Stimulated activated naive B cell treated with anti-CD40 and anti-IgM and Interleukin-4, amounts not matched to agents 10 μg/mL and 1 μg/mL and 100 μg/mL, for 72 hours (primary cell): ENCODE results near the gene KHDC1L.
"Not testable (repeated sequence)": the region's sequence is repeated elsewhere in the genome, so short reads cannot be mapped to it uniquely, and the experiment has no call there.

Experiments
- ATAC-seq, 2 donors: fragments of 150-1000 bp; cut with Tn5 transposase; replicated peaks; 2 replicates each; pipeline ENCODE4 v1.10.0; 2021; ENCODE audit warnings: moderate library complexity in 1 of 2
- DNase-seq: peaks from one replicate; pipeline ENCODE4 v3.0.0; 2021
- H3K27ac Mint-ChIP-seq: one replicate; pipeline ENCODE4 v1.8.0; 2022; ENCODE audit warnings: mild to moderate bottlenecking, mixed read lengths
- H3K27me3 Mint-ChIP-seq, 2 donors: one replicate each; pipeline ENCODE4 v1.8.0; 2022; ENCODE audit warnings: mixed read lengths in 2 of 2
- H3K36me3 Mint-ChIP-seq, 2 donors: one replicate each; pipeline ENCODE4 v1.8.0; 2022; ENCODE audit warnings: mixed read lengths in 2 of 2, mild to moderate bottlenecking in 1 of 2
- H3K4me1 Mint-ChIP-seq, 2 donors: one replicate each; pipeline ENCODE4 v1.8.0; 2022; ENCODE audit warnings: mixed read lengths in 2 of 2, mild to moderate bottlenecking in 1 of 2
- H3K4me3 Mint-ChIP-seq, 2 donors: one replicate each; pipeline ENCODE4 v1.8.0; 2022; ENCODE audit warnings: mild to moderate bottlenecking in 2 of 2, mixed read lengths in 2 of 2, moderate library complexity in 1 of 2
- H3K9me3 Mint-ChIP-seq, 2 donors: one replicate each; pipeline ENCODE4 v1.8.0; 2022; ENCODE audit warnings: mixed read lengths in 2 of 2, mild to moderate bottlenecking in 1 of 2

Gene KHDC1L

GRCh38 chr6:73225396-73225795 is at the start of gene KHDC1L:
Gene KHDC1L, minus strand, starts transcription at chr6:73225496. Its CDS starts 88 bp downstream, at chr6:73225408.
- Mint-ChIP-seq H3K4me1 (peaks cover 5 to 8% of the 10 kb centered on the region in 2 donors), H3K9me3 (peaks cover 3 to 5% of the 10 kb centered on the region in 2 donors), H3K27ac (no peak within 1 kb of the TSS), H3K27me3 (no peaks in the 10 kb centered on the region), H3K36me3 (peaks cover 3 to 5% of the 10 kb centered on the region in 2 donors), H3K4me3 (no peak within 1 kb of the TSS)
- ATAC-seq = no peak
- DNase-seq = no peak

GRCh38 chr6:73269296-73269695 is 44.0 kb upstream of the KHDC1L start:
- not testable (repeated sequence) for H3K27me3 Mint-ChIP-seq, DNase-seq, ATAC-seq, H3K4me3 Mint-ChIP-seq, H3K27ac Mint-ChIP-seq, H3K9me3 Mint-ChIP-seq
- peaks cover 19 to 27% of the 10 kb centered on the region in 2 donors for H3K36me3 Mint-ChIP-seq
- H3K4me1 Mint-ChIP-seq = peaks cover 11 to 17% of the 10 kb centered on the region in 2 donors

DNA sequence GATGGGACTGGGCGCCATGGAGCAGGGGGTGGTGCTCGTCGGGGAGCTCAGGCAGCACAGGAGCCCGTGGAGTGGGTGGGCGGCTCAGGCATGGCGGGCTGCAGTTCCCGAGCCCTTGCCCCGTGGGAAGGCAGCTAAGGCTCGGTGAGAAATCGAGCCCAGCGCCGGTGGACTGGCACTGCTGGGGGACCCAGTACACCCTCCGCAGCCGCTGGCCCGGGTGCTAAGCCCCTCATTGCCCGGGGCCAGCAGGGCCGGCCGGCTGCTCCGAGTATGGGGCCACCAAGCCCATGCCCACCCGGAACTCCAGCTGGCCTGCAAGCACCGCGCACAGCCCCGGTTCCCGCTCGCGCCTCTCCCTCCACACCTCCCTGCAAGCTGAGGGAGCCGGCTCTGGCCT is 43.6 kb upstream of the KHDC1L start:
- H3K9me3 Mint-ChIP-seq, ATAC-seq, H3K27me3 Mint-ChIP-seq, H3K4me3 Mint-ChIP-seq, DNase-seq, H3K27ac Mint-ChIP-seq: not testable (repeated sequence)
- H3K36me3 Mint-ChIP-seq = peaks cover 18 to 25% of the 10 kb centered on the region in 2 donors
- peaks cover 14 to 21% of the 10 kb centered on the region in 2 donors for H3K4me1 Mint-ChIP-seq

GRCh38 chr6:73264446-73264845 is 39.1 kb upstream of the KHDC1L start:
- ATAC-seq (no peak), DNase-seq (no peak)
- no peak overlapping the region for H3K27ac Mint-ChIP-seq

GRCh38 chr6:73263570-73263909 is 38.2 kb upstream of the KHDC1L start:
- ATAC-seq (peak; percentile 10 to 15), DNase-seq (no peak)
- H3K4me1 Mint-ChIP-seq = peaks cover 21 to 39% of the 10 kb centered on the region in 2 donors
- H3K9me3 Mint-ChIP-seq = no peaks in the 10 kb centered on the region
- peaks cover 13 to 20% of the 10 kb centered on the region in 2 donors for H3K36me3 Mint-ChIP-seq
- H3K27me3 Mint-ChIP-seq = no peaks in the 10 kb centered on the region
- H3K27ac Mint-ChIP-seq = peak overlapping the region; percentile 62
- H3K4me3 Mint-ChIP-seq = peak overlapping the region; percentile 90

More at GRCh38 chr6:73264446-73264845, 39.1 kb upstream of the KHDC1L start:
- H3K36me3 Mint-ChIP-seq = peaks cover 16 to 23% of the 10 kb centered on the region in 2 donors
- H3K4me1 Mint-ChIP-seq = peaks cover 21 to 39% of the 10 kb centered on the region in 2 donors
- H3K9me3 Mint-ChIP-seq = no peaks in the 10 kb centered on the region
- peak overlapping the region in 1 of 2 donors; percentile 90 for H3K4me3 Mint-ChIP-seq
- no peaks in the 10 kb centered on the region for H3K27me3 Mint-ChIP-seq

- Mint-ChIP-seq H3K27me3 (no peaks in the 10 kb centered on the region), H3K9me3 (no peaks in the 10 kb centered on the region), H3K27ac (peak within 1 kb of the TSS; percentile 91), H3K4me1 (peaks cover 21 to 39% of the 10 kb centered on the region in 2 donors), H3K4me3 (peak within 1 kb of the TSS; percentile 90), H3K36me3 (peaks cover 11 to 20% of the 10 kb centered on the region in 2 donors)
- ATAC-seq (peak; percentile 93), DNase-seq (peak; percentile 55)
Measured at GRCh38 chr6:73262671-73263569, 37.6 kb upstream of the KHDC1L start, which contains the start of gene KHDC1. Gene KHDC1, minus strand, starts transcription at chr6:73263196. Its CDS starts 20,679 bp downstream, at chr6:73242517.

GRCh38 chr6:73258721-73259120 is 33.4 kb upstream of the KHDC1L start:
- Mint-ChIP-seq H3K9me3 (no peaks in the 10 kb centered on the region), H3K4me1 (peaks cover 6 to 16% of the 10 kb centered on the region in 2 donors), H3K27me3 (no peaks in the 10 kb centered on the region), H3K4me3 (no peak overlapping the region), H3K27ac (no peak overlapping the region), H3K36me3 (no peaks in the 10 kb centered on the region)
- ATAC-seq (no peak), DNase-seq (no peak)

DNA sequence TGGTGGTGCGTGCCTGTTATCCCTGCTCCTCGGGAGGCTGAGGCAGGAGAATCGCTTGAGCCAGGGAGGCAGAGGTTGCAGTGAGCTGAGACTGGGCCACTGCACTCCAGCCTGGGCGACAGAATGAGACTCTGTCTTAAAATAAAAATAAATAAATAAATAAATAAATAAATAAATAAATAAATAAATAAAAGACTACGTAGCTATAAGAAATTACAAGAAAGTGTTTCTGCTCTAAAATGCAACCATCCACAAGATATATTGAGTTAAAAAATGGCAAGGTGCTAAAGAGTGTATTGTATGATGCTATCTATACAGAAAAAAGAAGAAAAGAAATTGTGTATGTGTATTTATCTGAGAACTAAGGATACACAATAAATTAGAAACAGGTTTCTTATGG is 29.0 kb upstream of the KHDC1L start:
- not testable (repeated sequence) for H3K9me3 Mint-ChIP-seq, H3K4me1 Mint-ChIP-seq, H3K27ac Mint-ChIP-seq, ATAC-seq, H3K4me3 Mint-ChIP-seq, H3K36me3 Mint-ChIP-seq, DNase-seq, H3K27me3 Mint-ChIP-seq

DNA sequence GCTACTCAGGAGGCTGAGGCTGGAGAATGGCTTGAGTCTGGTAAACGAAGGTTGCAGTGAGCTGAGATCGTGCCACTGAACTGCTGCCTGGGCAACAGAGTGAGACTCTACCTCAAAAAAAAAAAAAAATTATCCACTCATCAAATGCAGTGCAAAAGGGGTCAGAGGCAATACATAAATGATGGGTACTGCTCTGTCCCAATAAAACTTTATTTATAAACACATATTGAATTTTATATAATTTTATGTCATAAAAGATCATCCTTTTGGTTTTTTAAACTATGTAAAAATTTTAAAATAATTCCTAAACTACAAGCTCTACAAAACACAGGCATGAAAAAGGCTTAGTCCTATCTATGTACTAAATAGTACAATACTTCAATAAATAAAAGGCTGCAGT is 27.4 kb upstream of the KHDC1L start:
- no peaks in the 10 kb centered on the region for H3K9me3 Mint-ChIP-seq
- DNase-seq = no peak
- no peak for ATAC-seq
- H3K36me3 Mint-ChIP-seq = no peaks in the 10 kb centered on the region
- no peaks in the 10 kb centered on the region for H3K27me3 Mint-ChIP-seq
- H3K4me3 Mint-ChIP-seq = no peak overlapping the region
- no peak overlapping the region for H3K27ac Mint-ChIP-seq
- no peaks in the 10 kb centered on the region for H3K4me1 Mint-ChIP-seq

DNA sequence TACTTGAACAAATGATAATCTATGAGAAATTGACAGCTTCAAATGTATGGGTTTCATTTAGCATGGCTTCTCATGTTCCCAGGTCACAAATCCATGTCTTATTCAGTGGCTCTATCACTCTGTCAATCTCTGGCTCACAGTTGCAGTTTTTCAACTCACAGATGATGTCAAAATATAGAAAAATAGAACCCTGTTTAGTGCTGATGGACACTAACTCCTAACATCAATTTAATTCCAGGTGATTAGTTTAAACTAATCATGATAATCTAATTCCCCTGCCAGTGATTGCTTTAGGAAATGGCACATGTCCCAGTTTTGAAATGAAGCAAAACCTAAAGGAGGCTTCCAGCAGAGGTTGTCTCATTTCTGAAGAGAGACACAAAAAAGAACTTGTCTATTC is 24.7 kb upstream of the KHDC1L start:
- Mint-ChIP-seq H3K36me3 (no peaks in the 10 kb centered on the region), H3K4me3 (no peak overlapping the region), H3K27me3 (no peaks in the 10 kb centered on the region), H3K9me3 (no peaks in the 10 kb centered on the region), H3K27ac (no peak overlapping the region), H3K4me1 (no peaks in the 10 kb centered on the region)
- no peak for DNase-seq
- no peak for ATAC-seq

GRCh38 chr6:73248192-73248903 is 23.1 kb upstream of the KHDC1L start:
- no peaks in the 10 kb centered on the region for H3K9me3 Mint-ChIP-seq
- no peak for DNase-seq
- no peak for ATAC-seq
- no peak overlapping the region for H3K4me3 Mint-ChIP-seq
- H3K27ac Mint-ChIP-seq = no peak overlapping the region
- no peaks in the 10 kb centered on the region for H3K36me3 Mint-ChIP-seq
- H3K4me1 Mint-ChIP-seq = no peaks in the 10 kb centered on the region
- H3K27me3 Mint-ChIP-seq = no peaks in the 10 kb centered on the region

DNA sequence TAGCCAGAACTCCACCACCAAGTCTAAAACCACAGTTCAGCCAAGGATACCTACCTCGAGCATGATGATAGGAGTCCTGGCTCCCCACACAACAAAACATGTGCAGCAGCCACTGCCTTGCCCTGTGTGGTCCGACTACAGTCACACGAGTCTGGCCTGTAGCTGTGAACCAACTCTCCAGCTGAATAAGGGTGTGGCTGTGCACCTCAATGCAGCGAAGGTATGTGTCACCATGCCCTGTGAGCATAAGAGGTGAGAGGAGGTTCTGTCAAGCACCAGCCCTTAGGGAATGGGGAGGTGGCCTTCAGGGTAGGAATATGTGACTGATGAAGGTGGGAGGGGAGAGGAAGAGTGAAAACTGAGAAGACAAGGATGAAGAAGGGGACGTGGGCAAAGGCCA is 16.7 kb upstream of the KHDC1L start:
- no peak for DNase-seq
- H3K36me3 Mint-ChIP-seq = no peaks in the 10 kb centered on the region
- no peak overlapping the region for H3K27ac Mint-ChIP-seq
- no peaks in the 10 kb centered on the region for H3K9me3 Mint-ChIP-seq
- H3K4me3 Mint-ChIP-seq = no peak overlapping the region
- no peaks in the 10 kb centered on the region for H3K4me1 Mint-ChIP-seq
- no peak for ATAC-seq
- no peaks in the 10 kb centered on the region for H3K27me3 Mint-ChIP-seq

DNA sequence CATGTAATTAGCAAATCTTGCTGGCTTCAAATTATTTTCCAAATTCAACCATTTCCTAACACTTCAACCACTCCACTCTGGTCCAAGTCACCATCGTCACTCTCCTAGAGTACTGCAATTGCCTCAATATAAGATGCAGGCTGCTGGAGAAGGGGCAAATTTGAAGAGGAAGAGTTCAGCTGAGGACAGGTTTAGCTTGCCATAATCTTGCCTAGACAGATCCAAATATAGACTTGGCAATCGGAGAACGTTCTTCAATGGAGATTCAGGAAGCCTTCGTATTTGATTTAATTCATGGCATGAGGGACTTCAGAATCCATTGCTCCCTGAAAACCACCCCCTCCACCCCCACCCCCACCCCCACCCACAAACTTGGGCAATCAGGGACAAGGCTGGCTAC is 15.4 kb upstream of the KHDC1L start:
- no peak for DNase-seq
- H3K4me1 Mint-ChIP-seq = no peaks in the 10 kb centered on the region
- H3K27ac Mint-ChIP-seq = no peak overlapping the region
- ATAC-seq = no peak
- no peaks in the 10 kb centered on the region for H3K36me3 Mint-ChIP-seq
- H3K4me3 Mint-ChIP-seq = no peak overlapping the region
- no peaks in the 10 kb centered on the region for H3K9me3 Mint-ChIP-seq
- no peaks in the 10 kb centered on the region for H3K27me3 Mint-ChIP-seq

DNA sequence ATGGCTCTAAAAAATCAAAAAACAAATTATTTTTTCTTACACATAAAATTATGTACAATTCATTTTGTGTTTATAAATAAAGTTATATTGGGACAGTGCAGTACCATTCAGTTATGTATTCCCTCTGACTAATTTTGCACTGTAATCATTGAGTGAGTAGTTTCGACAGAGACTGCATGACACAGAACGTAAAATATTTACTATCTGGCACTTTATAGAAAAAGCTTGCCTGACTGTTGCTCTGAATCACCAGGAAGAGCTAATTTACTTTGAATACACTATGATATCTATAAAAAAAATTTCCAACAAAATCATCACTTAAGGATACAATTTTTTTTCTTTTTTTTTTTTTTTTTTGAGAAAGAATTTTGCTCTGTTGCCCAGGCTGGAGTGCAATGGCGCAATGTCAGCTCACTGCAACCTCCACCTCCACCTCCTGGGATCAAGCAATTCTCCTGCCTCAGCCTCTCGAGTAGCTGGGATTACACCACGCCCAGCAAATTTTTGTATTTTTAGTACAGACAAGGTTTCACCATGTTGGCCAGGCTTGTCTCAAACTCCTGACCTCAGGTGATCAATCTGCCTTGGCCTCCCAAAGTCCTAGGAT is 11.0 kb upstream of the KHDC1L start:
- DNase-seq (no peak), ATAC-seq (no peak)
- Mint-ChIP-seq H3K9me3 (no peaks in the 10 kb centered on the region), H3K36me3 (no peaks in the 10 kb centered on the region), H3K4me3 (no peak overlapping the region), H3K4me1 (peaks cover 3 to 4% of the 10 kb centered on the region in 2 donors), H3K27me3 (no peaks in the 10 kb centered on the region), H3K27ac (no peak overlapping the region)
